Measurements from ENCODE around the gene PXDC1. TPM values are rescaled to one million over a fixed set of nuclear protein-coding genes. Genes with fewer than 3 reads are reported as not detected.
A peak's percentile ranks its signal among the peaks of the same experiment; 100 is the strongest.

Gene PXDC1
- total RNA-seq: 10 to 100 TPM in 6 of 8 experiments, 1 to 10 TPM in 2; 4.3 to 88.6 (median 28.6) TPM

GRCh38 chr6:3751077-3751729 is at the start of gene PXDC1:
Gene PXDC1, minus strand, starts transcription at chr6:3751713. Its CDS starts 182 bp downstream, at chr6:3751531.
- in situ Hi-C loops (cut with MboI; ENCODE audit: low pct_unique_long_range_greater_than_20kb in 2 of 9, low sequenced_read_pairs in 9 of 9, unreplicated experiment in 9 of 9): no loop called here
- H3K27ac ChIP-seq: peak within 1 kb of the TSS in 1 of 2 donors; percentile 83
- WGBS, 10 experiments: no CpG with 5 or more reads among the region's 88 CpGs
- ATAC-seq (replicated peaks in 6 of 8): peak in 7 of 8 experiments; percentile 0 to 53 (median 38)
- H3K4me3 ChIP-seq: peak within 1 kb of the TSS; percentile 45 to 64 (median 53)
- peaks cover 10 to 26% of the 10 kb centered on the region in 2 donors for H3K4me1 ChIP-seq (replicated peaks in 1 of 2)

GRCh38 chr6:3800850-3801591 is 49.5 kb upstream of the PXDC1 start:
- peaks cover 14 to 23% of the 10 kb centered on the region in 2 donors for H3K4me1 ChIP-seq (replicated peaks in 1 of 2)
- no peak overlapping the region for H3K27ac ChIP-seq
- ATAC-seq (replicated peaks in 6 of 8): peak in 1 of 8 experiments; percentile 11
- 0 to 100% (median 75%) methylated on average over 1 to 11 of the region's 11 CpGs; no CpG with 5 or more reads in 2 of the 10 experiments for WGBS, 10 experiments
- in situ Hi-C loops (cut with MboI; ENCODE audit: low pct_unique_long_range_greater_than_20kb in 2 of 9, low sequenced_read_pairs in 9 of 9, unreplicated experiment in 9 of 9): no loop called here
- no peak overlapping the region for H3K4me3 ChIP-seq

GRCh38 chr6:3799719-3800118 is 48.2 kb upstream of the PXDC1 start:
- ATAC-seq (replicated peaks in 6 of 8): peak in 1 of 8 experiments; percentile 69
- H3K4me3 ChIP-seq: no peak overlapping the region
- H3K4me1 ChIP-seq (replicated peaks in 1 of 2): peaks cover 18 to 31% of the 10 kb centered on the region in 2 donors
- 55 to 100% (median 91%) methylated on average over 1 to 5 of the region's 6 CpGs; no CpG with 5 or more reads in 2 of the 10 experiments for WGBS, 10 experiments
- H3K27ac ChIP-seq: no peak overlapping the region
- in situ Hi-C loops (cut with MboI; ENCODE audit: low pct_unique_long_range_greater_than_20kb in 2 of 9, low sequenced_read_pairs in 9 of 9, unreplicated experiment in 9 of 9): no loop called here

- 61 to 100% (median 93%) methylated on average over 2 to 6 of the region's 8 CpGs for WGBS, 10 experiments
- H3K27ac ChIP-seq: no peak overlapping the region
- H3K4me3 ChIP-seq: no peak overlapping the region
- in situ Hi-C loops (cut with MboI; ENCODE audit: low pct_unique_long_range_greater_than_20kb in 2 of 9, low sequenced_read_pairs in 9 of 9, unreplicated experiment in 9 of 9): no loop called here
- peak in 3 of 8 experiments; percentile 57 to 75 (median 75) for ATAC-seq (replicated peaks in 6 of 8)
- H3K4me1 ChIP-seq (replicated peaks in 1 of 2): peaks cover 18 to 21% of the 10 kb centered on the region in 2 donors
Observed at GRCh38 chr6:3798055-3798919, 46.8 kb upstream of the PXDC1 start.

GRCh38 chr6:3797231-3798054 is 45.9 kb upstream of the PXDC1 start:
- Histone ChIP-seq H3K27ac (peak overlapping the region in 1 of 2 donors; percentile 80), H3K4me1 (replicated peaks in 1 of 2) (peaks cover 18 to 21% of the 10 kb centered on the region in 2 donors), H3K4me3 (no peak overlapping the region)
- peak in 5 of 8 experiments; percentile 12 to 43 (median 28) for ATAC-seq (replicated peaks in 6 of 8)
- 34 to 100% (median 79%) methylated on average over 1 to 7 of the region's 7 CpGs for WGBS, 10 experiments
- in situ Hi-C loops (cut with MboI; ENCODE audit: low pct_unique_long_range_greater_than_20kb in 2 of 9, low sequenced_read_pairs in 9 of 9, unreplicated experiment in 9 of 9): no loop called here

- in situ Hi-C loops (cut with MboI; ENCODE audit: low pct_unique_long_range_greater_than_20kb in 2 of 9, low sequenced_read_pairs in 9 of 9, unreplicated experiment in 9 of 9): no loop called here
- 57 to 100% (median 90%) methylated on average over 1 to 2 of the region's 2 CpGs; no CpG with 5 or more reads in 3 of the 10 experiments for WGBS, 10 experiments
- Histone ChIP-seq H3K4me3 (no peak overlapping the region), H3K4me1 (replicated peaks in 1 of 2) (peaks cover 18 to 21% of the 10 kb centered on the region in 2 donors), H3K27ac (peak overlapping the region; percentile 6 to 80)
- ATAC-seq (replicated peaks in 6 of 8): peak in 4 of 8 experiments; percentile 48 to 51 (median 50)
Observed at GRCh38 chr6:3796719-3797041, 45.2 kb upstream of the PXDC1 start.

- no peak overlapping the region for H3K4me3 ChIP-seq
Observed at GRCh38 chr6:3795836-3796718, 44.6 kb upstream of the PXDC1 start.

GRCh38 chr6:3794092-3794491 is 42.6 kb upstream of the PXDC1 start:
- Histone ChIP-seq H3K4me3 (no peak overlapping the region), H3K27ac (no peak overlapping the region), H3K4me1 (replicated peaks in 1 of 2) (peaks cover 18 to 21% of the 10 kb centered on the region in 2 donors)
- in situ Hi-C loops (cut with MboI; ENCODE audit: low pct_unique_long_range_greater_than_20kb in 2 of 9, low sequenced_read_pairs in 9 of 9, unreplicated experiment in 9 of 9): no loop called here
- ATAC-seq (replicated peaks in 6 of 8): no peak

More at GRCh38 chr6:3795836-3796718, 44.6 kb upstream of the PXDC1 start:
- Histone ChIP-seq H3K27ac (peak overlapping the region; percentile 50 to 80), H3K4me1 (replicated peaks in 1 of 2) (peaks cover 18 to 21% of the 10 kb centered on the region in 2 donors)
- 27 to 92% (median 74%) methylated on average over 2 to 7 of the region's 10 CpGs; no CpG with 5 or more reads in 2 of the 10 experiments for WGBS, 10 experiments
- in situ Hi-C loops (cut with MboI; ENCODE audit: low pct_unique_long_range_greater_than_20kb in 2 of 9, low sequenced_read_pairs in 9 of 9, unreplicated experiment in 9 of 9): no loop called here
- ATAC-seq (replicated peaks in 6 of 8): peak in 6 of 8 experiments; percentile 21 to 97 (median 93)

GRCh38 chr6:3793545-3793944 is 42.0 kb upstream of the PXDC1 start:
- in situ Hi-C loops (cut with MboI; ENCODE audit: low pct_unique_long_range_greater_than_20kb in 2 of 9, low sequenced_read_pairs in 9 of 9, unreplicated experiment in 9 of 9): no loop called here
- Histone ChIP-seq H3K4me1 (replicated peaks in 1 of 2) (peaks cover 18 to 21% of the 10 kb centered on the region in 2 donors), H3K27ac (no peak overlapping the region), H3K4me3 (no peak overlapping the region)
- 46 to 100% (median 86%) methylated on average over 1 to 3 of the region's 3 CpGs for WGBS, 10 experiments
- ATAC-seq (replicated peaks in 6 of 8): peak in 1 of 8 experiments; percentile 46

- in situ Hi-C loops (cut with MboI; ENCODE audit: low pct_unique_long_range_greater_than_20kb in 2 of 9, low sequenced_read_pairs in 9 of 9, unreplicated experiment in 9 of 9): no loop called here
- H3K4me3 ChIP-seq: no peak overlapping the region
- peaks cover 10 to 12% of the 10 kb centered on the region in 2 donors for H3K4me1 ChIP-seq (replicated peaks in 1 of 2)
- H3K27ac ChIP-seq: no peak overlapping the region
- ATAC-seq (replicated peaks in 6 of 8): no peak
- WGBS, 10 experiments: 69 to 96% (median 86%) methylated on average over 1 to 7 of the region's 8 CpGs
Observed at GRCh38 chr6:3791526-3792203, 40.2 kb upstream of the PXDC1 start.

GRCh38 chr6:3789896-3790558 is 38.5 kb upstream of the PXDC1 start:
- WGBS, 10 experiments: 85 to 98% (median 91%) methylated on average over 2 to 11 of the region's 12 CpGs; no CpG with 5 or more reads in 1 of the 10 experiments
- ATAC-seq (replicated peaks in 6 of 8): no peak
- no peaks in the 10 kb centered on the region for H3K4me1 ChIP-seq (replicated peaks in 1 of 2)
- no peak overlapping the region for H3K27ac ChIP-seq
- in situ Hi-C loops (cut with MboI; ENCODE audit: low pct_unique_long_range_greater_than_20kb in 2 of 9, low sequenced_read_pairs in 9 of 9, unreplicated experiment in 9 of 9): no loop called here
- no peak overlapping the region for H3K4me3 ChIP-seq
